Measurements from ENCODE around the gene ZNHIT6. TPM values are rescaled to one million over a fixed set of nuclear protein-coding genes. Genes with fewer than 3 reads are reported as not detected.

Gene ZNHIT6
- 10 to 100 TPM in 1 of 4 donors, 1 to 10 TPM in 3; 6.6 to 11.4 (median 7.8) TPM for total RNA-seq

DNA sequence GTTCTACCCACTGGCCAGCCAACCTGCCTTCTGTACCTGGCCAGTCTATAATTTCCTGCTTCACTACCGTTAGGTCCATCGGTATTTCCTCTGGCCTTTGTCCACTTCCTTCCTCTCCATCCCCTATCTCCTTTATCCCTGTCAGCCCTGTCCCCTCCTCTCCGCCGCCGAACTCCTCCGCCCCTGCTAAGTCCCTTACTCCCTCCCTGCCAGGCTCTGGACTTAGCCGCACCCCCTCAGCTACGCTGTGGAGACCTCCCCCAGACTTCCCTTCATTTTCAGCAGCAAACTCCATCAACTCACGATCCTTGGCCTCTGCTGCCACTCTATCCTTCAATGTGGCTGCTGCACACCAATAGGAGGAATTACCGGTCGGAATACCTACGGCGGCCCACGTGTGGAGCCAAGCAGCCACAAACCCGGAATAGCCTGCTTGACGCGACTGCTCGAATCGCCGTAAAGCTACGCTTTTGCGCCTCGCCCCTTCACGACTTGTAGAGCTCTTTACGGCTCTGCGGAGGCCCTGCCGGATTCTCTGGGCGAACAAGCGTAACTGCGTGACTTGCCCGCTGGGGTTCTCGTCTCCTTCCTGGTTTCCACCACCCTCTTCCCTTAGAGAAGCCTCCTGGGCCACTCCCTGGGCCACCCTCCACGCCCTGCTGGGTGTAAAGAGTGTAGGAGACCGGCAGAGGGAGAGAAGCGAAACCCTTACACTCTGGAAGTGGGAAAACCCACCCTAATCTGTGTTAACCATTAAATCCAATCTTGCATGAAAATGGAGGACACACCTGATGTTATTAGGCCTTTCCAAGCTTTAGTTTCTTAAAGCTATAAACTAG, at the start of gene ZNHIT6:
Gene ZNHIT6, minus strand, starts transcription at position 444 of the 839 bp plus-strand sequence. Its CDS starts 149 bp downstream, at position 295.
- H3K36me3 ChIP-seq, result peaks cover 0 to 13% of the 10 kb centered on the region in 2 donors
- TF ChIP-seq POLR2A (IDR thresholded peaks at IDR 0.05) (peak in 1 of 2 donors; percentile 9), CTCF (IDR thresholded peaks at IDR 0.05 in 4 of 5, conservative IDR thresholded peaks at IDR 0.05 in 1 of 5) (peak; percentile 14 to 43 (median 16))

GRCh38 chr1:85756864-85757263, 48.6 kb upstream of the ZNHIT6 start:
- Histone ChIP-seq H3K4me1 (no peaks in the 10 kb centered on the region), H3K9me3 (no peaks in the 10 kb centered on the region), H3K36me3 (no peaks in the 10 kb centered on the region), H3K27ac (no peak overlapping the region), H3K27me3 (no peaks in the 10 kb centered on the region), H3K4me3 (no peak overlapping the region)
- DNase-seq (no peak), ATAC-seq (no peak)
- intact Hi-C loops (cut with DNase I; ENCODE audit: low total_unique reads) (no loop called here), in situ Hi-C loops (cut with MboI; ENCODE audit: low sequenced_read_pairs in 4 of 4) (no loop called here)
- TF ChIP-seq POLR2A (IDR thresholded peaks at IDR 0.05), result no peak
- TF ChIP-seq CTCF (IDR thresholded peaks at IDR 0.05 in 4 of 5, conservative IDR thresholded peaks at IDR 0.05 in 1 of 5), result no peak

More for the DNA sequence above, at the start of gene ZNHIT6:
- Histone ChIP-seq H3K27ac (peak within 1 kb of the TSS; percentile 80 to 91 (median 88)), H3K4me3 (peak within 1 kb of the TSS; percentile 63 to 92 (median 78)), H3K9me3 (no peaks in the 10 kb centered on the region), H3K4me1 (peaks cover 11 to 19% of the 10 kb centered on the region in 2 donors), H3K27me3 (no peaks in the 10 kb centered on the region)
- intact Hi-C loops (cut with DNase I; ENCODE audit: low total_unique reads) (loop anchor here (5.0 kb wide), 2 partner anchors 111 to 401 kb away; no protein-coding TSS in a partner anchor), in situ Hi-C loops (cut with MboI; ENCODE audit: low sequenced_read_pairs in 4 of 4) (no loop called here)
- ATAC-seq (peak; percentile 98), DNase-seq (peak; percentile 81 to 91)

DNA sequence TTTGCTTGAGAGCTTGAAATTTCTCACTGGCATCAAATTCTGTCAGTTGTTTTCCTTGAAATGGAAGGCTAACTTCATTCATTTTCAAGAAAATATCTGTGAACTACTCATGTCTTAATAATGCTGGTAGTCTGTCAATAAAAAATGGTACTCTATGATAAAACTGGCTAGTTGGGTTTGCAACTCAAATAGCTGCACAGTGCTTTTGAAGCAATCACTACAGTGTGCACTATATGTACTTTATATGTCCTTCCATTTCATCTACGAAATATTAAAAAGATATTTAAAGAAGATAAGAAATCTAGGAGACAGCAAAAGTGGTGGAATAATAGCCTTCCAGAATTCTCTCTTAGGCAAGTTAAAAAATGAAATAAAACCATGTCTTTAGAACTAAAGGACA, 39.9 kb upstream of the ZNHIT6 start:
- TF ChIP-seq CTCF (IDR thresholded peaks at IDR 0.05 in 4 of 5, conservative IDR thresholded peaks at IDR 0.05 in 1 of 5) (no peak), POLR2A (IDR thresholded peaks at IDR 0.05) (no peak)
- no peaks in the 10 kb centered on the region for H3K36me3 ChIP-seq
- no peak overlapping the region for H3K27ac ChIP-seq
- DNase-seq, result no peak
- H3K4me3 ChIP-seq, result no peak overlapping the region
- intact Hi-C loops (cut with DNase I; ENCODE audit: low total_unique reads) (no loop called here), in situ Hi-C loops (cut with MboI; ENCODE audit: low sequenced_read_pairs in 4 of 4) (no loop called here)
- H3K4me1 ChIP-seq, result no peaks in the 10 kb centered on the region
- H3K9me3 ChIP-seq, result no peaks in the 10 kb centered on the region
- H3K27me3 ChIP-seq, result no peaks in the 10 kb centered on the region
- ATAC-seq, result no peak

DNA sequence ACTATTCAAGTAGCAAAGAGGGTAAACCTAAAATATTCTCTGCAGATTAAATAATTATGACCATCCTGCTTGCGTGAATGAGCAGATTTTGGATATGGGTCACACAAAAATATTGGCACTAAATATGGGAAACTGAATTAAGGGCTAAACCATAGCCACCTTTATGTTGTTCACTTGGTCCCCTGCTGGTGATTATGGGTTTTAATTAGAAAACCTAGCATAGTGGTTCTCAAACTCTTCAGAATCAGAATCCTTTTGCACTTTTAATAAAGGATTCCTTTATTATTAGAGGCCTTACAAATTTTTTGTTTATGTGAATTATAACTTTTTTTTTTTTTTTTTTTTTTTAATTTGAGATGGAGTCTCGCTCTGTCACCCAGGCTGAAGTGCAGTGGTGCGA, 38.5 kb upstream of the ZNHIT6 start:
- Histone ChIP-seq H3K9me3 (no peaks in the 10 kb centered on the region), H3K36me3 (no peaks in the 10 kb centered on the region), H3K4me3 (no peak overlapping the region), H3K27ac (no peak overlapping the region), H3K27me3 (no peaks in the 10 kb centered on the region), H3K4me1 (no peaks in the 10 kb centered on the region)
- in situ Hi-C loops (cut with MboI; ENCODE audit: low sequenced_read_pairs in 4 of 4) (no loop called here), intact Hi-C loops (cut with DNase I; ENCODE audit: low total_unique reads) (no loop called here)
- ATAC-seq (no peak), DNase-seq (no peak)
- TF ChIP-seq CTCF (IDR thresholded peaks at IDR 0.05 in 4 of 5, conservative IDR thresholded peaks at IDR 0.05 in 1 of 5) (no peak), POLR2A (IDR thresholded peaks at IDR 0.05) (no peak)

Data from gastrocnemius medialis (tissue), 4 donors.